HG02759 (cell line): ENCODE results near the gene STS.
"Not testable (repeated sequence)": the region's sequence is repeated elsewhere in the genome, so short reads cannot be mapped to it uniquely, and the experiment has no call there.

Experiments used
- ATAC-seq: cut with Tn5 transposase; IDR thresholded peaks from one replicate; pipeline ENCODE4 v1.9.1; 2021; ENCODE audit warnings: mild to moderate bottlenecking, moderate library complexity; ENCODE audit not compliant: unreplicated experiment

The STS gene

DNA sequence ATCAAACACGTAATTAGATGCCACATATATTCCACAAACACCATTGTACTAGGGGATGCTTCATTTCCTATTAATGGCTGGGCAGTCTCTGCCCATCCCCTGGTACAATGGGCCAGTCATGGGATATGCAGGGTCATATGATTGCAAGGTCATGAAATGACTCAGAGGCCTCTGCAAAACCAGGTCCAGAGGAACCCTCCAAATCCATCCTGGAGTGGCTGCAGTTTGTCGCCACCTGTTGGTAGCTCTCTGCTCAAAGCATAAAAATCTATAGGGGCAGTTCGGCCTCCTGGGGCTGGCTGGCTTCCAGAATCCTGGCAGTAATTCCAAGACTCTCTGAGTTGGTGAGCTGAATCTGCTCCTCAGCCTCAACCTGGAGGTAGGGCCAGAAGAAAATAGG lies 23.4 kb downstream of the STS start:
- ATAC-seq = no peak

GRCh38 chrX:7178859-7179258 lies 31.3 kb downstream of the STS start:
- not testable (repeated sequence) for ATAC-seq

DNA sequence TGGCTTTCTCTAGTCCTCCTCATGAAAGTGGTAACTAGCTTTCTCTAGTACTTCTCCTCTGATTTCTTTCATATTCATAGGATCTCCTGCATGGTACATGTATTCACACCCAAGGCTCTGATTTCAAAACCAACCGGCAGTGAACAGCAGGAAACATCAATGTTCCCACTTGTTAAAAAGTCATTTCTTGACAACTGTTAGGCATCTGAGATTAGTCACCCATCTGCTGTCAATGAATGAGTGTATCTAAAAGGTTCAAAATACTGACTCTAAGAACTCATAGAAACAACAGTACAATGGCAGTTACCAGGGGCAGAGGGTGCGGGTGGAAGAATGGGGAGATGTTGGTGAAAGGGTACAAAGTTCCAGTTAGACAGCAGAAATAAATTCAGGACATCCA lies 31.9 kb downstream of the STS start:
- no peak for ATAC-seq

DNA sequence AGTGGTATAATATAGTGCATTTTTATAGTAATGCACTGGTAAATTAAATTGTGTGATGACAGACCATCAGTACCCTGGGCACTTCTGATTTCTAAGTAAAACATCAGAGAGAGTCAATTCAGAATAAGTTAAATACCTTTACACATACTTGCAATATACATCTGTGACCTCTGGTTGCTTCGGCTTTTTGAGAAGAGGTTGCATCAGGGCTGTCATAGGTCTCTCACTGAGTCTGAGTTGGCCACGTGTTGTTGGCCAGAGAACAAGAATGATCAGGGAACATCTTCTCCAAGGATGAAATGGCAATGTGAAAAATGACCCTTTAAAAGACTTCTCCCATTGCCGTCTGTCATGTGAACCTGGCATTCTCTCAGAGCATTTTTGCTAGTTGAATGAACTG lies 37.3 kb downstream of the STS start:
- no peak for ATAC-seq

GRCh38 chrX:7188672-7189071 lies 41.2 kb downstream of the STS start:
- no peak for ATAC-seq

GRCh38 chrX:7190157-7190556 lies 42.6 kb downstream of the STS start:
- ATAC-seq = no peak

DNA sequence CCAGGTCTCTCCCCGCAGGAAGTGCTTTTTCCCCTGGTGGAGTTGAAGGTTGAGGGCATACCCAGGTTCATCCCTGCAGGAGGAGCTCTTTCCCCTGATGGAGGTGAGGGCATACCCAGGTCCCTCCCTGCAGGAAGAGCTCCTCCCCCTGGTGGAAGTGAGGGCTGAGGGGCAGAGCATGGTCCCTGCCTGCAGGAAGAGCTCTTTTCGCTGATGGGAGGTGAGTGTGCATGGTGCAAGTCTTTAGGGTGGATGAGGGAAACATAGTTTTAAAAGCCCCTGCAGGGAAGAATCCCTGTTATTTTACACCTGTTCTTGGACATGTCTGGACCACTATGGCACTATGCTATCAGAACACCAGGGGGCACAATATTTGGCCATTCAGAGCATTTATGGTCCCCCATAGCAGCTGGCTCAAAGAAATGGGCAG lies 44.2 kb downstream of the STS start:
- ATAC-seq = no peak

GRCh38 chrX:7192871-7193270 lies 45.4 kb downstream of the STS start:
- ATAC-seq = no peak

DNA sequence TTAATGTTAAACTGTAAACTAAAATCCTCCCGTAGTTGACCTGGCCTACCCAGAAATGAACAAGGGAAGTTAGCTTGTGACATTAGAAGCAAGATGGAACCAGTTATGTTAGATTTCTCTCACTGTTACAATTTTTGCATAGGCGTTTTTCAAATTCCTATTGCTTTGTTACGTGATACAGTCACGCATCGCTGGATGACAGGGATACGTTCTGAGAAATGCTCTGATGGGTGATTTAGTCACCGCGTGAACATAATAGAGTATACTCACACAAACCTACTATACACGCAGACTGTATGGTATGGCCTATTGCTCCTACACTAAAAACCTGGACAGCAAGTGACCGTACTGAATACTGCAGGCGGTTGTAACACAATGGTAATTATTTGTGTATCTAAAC lies 47.1 kb downstream of the STS start:
- ATAC-seq = no peak
